ENCODE results near the gene ANKRD17.

DNA sequence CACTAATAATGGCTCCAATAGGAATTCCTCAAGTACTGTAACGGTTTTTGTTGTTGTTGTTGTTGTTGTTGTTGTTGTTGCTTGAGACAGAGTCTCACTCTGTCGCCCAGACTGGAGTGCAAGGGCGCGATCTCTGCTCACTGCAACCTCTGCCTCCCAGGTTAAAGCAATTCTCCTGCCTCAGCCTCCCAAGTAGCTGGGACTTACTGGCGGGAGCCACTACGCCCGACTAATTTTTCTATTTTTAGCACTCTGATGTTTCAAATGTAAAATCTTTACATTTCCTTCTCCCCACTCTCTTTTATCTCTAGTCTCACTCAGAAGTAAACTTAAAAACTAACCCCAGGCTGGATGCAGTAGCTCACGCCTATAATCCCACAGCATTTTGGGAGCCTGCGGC lies 8.0 kb downstream of the ANKRD17 start:
- TF ChIP-seq EP300 (IDR thresholded peaks at IDR 0.05): no peak
- TF ChIP-seq, protein P1, sequence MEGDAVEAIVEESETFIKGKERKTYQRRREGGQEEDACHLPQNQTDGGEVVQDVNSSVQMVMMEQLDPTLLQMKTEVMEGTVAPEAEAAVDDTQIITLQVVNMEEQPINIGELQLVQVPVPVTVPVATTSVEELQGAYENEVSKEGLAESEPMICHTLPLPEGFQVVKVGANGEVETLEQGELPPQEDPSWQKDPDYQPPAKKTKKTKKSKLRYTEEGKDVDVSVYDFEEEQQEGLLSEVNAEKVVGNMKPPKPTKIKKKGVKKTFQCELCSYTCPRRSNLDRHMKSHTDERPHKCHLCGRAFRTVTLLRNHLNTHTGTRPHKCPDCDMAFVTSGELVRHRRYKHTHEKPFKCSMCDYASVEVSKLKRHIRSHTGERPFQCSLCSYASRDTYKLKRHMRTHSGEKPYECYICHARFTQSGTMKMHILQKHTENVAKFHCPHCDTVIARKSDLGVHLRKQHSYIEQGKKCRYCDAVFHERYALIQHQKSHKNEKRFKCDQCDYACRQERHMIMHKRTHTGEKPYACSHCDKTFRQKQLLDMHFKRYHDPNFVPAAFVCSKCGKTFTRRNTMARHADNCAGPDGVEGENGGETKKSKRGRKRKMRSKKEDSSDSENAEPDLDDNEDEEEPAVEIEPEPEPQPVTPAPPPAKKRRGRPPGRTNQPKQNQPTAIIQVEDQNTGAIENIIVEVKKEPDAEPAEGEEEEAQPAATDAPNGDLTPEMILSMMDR (IDR thresholded peaks at IDR 0.05): no peak

Data from sigmoid colon (tissue), 4 donors.